Measurements from ENCODE around the gene TOP1.
A peak's percentile ranks its signal among the peaks of the same experiment; 100 is the strongest.
"Not testable (repeated sequence)": the region's sequence is repeated elsewhere in the genome, so short reads cannot be mapped to it uniquely, and the experiment has no call there.

Gene TOP1

GRCh38 chr20:41028359-41029149 lies at the start of gene TOP1:
TOP1 (plus strand) TSS chr20:41028822; CDS start chr20:41029068, 246 bp downstream.
- peak; percentile 100 for DNase-seq

DNA sequence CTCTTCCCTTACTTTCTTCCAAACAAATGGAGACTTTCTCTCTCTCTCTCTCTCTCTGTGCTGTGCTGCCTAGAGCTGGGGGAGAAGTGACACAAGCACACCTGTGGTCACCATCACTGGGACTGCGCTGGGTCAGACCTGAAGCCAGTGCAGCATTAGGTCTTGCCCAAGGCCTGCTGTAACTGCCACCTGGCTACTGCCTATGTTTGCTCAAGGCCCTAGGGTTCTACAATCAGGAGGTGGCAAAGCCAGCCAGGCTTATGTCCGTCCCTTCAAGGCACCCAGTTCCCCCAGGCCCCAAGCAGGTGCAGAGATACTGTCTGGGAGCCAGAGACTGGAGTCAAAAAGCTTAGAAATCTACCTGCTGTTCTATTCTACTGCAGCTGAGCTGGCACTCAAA lies 49.4 kb upstream of the TOP1 start:
- no peak for DNase-seq

GRCh38 chr20:40980106-40980827 lies 48.4 kb upstream of the TOP1 start:
- DNase-seq: no peak

- no peak for DNase-seq
These were observed 47.8 kb upstream of the TOP1 start for GRCh38 chr20:40980828-40981310.

GRCh38 chr20:40982415-40983145 lies 46.0 kb upstream of the TOP1 start:
- DNase-seq: no peak

DNA sequence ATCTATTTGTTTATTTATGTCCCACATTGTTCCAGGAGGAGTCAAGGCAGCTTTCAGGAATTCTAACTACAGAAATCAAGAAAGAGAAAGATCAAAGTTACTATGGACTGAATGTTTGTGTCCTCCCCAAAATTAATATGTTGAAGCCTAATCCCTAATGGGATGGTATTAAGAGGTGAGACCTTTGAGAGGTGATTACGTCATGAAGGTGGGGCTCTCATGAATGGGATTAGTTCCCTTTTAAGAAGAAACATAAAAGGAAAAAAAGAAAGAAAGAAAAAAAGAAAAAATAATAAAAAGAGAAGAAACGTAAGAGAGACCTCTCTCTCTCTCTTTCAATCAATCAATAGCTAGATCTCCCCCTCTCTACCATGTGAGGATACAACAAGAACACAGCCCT lies 44.7 kb upstream of the TOP1 start:
- DNase-seq: no peak

GRCh38 chr20:40984496-40984895 lies 44.1 kb upstream of the TOP1 start:
- no peak for DNase-seq

- DNase-seq: no peak
These were observed 41.8 kb upstream of the TOP1 start for GRCh38 chr20:40986774-40987173.

GRCh38 chr20:40990542-40991120 lies 38.0 kb upstream of the TOP1 start:
- peak; percentile 75 for DNase-seq

DNA sequence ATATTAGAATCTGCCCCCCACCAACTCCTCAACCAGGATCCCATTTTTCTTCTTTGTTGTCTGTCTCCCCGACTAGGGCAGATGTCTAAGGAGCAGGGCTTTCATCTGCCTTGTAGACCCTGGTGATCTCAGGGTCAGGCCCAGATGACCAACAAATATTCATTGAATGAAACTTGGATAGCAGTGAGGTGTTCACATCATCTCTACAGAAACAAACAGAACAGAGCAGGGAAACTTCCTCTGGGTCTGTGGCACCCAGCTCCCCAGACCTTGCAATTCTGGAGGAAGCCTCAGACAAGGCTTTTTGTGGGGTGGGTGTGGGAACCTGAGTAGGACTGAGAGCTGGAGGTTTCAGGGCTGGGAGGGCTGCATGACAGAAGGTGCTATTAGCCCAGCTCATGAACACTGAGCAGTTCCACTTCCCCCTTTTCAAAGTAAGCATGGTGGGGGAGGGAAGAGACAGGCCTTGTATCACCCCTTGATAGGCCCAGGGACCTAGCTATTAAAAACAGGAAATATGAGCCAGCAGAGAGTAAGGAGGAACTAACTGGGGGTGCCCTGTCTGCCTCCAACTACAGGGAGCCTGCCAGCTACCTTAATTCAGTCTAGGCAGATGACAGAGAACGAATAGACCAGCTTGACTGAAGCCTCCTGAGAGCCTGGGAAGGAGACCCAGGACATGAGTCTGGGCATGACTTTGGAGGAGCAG lies 37.3 kb upstream of the TOP1 start:
- DNase-seq: peak; percentile 18

DNA sequence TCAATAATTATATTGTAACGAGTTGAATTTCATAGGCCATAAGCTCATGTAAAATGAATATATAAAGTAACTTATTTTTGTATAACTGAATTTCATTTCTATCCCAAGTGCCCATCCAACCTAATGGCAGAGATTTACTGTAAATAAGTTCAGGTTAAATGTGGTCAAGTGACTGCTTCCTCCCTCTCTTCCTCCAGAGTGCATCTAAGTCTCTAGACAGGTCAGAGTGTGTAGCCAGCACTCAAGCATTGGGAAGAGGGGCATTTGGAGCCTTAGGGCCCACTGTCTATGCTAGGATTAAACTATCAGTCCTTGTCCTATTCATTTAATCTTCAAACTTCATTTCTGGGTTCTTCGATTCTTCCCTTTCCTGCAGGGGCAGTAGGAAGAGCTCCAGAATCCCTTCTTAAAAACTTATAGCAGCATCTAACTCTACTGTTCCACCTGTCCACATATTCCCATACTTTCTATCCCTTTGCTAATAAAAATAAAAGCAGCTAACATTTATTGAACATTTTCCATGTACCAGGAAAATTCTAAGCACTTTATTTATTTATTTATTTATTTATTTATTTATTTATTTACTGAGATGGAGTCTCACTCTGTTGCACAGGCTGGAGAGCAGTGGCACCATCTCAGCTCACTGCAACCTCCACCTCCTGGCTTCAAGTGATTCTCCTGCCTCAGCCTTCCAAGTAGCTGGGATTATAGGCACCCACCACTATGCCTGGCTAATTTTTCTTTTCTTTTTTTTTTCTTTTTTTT lies 36.1 kb upstream of the TOP1 start:
- no peak for DNase-seq

- no peak for DNase-seq
These were observed 34.7 kb upstream of the TOP1 start for GRCh38 chr20:40993794-40994540.

GRCh38 chr20:40996326-40996725 lies 32.3 kb upstream of the TOP1 start:
- no peak for DNase-seq

DNA sequence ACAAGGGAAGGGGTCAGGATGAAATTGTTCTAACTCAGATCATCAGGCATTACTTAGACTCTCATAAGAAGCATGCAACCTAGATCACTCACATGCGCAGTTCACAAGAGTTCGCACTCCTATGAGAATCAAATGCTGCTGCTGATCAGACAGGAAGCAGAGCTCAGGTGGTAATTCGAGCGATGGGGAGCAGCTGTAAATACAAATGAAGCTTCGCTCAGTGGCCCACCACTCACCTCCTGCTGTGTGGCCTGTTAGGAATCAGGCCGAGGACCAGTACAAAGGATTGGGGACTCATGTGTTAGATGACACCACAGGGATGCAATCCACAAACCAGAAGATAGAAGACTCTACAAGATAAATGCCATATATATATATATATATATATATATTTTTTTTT lies 31.5 kb upstream of the TOP1 start:
- no peak for DNase-seq

GRCh38 chr20:40999841-41000240 lies 28.8 kb upstream of the TOP1 start:
- DNase-seq: no peak

DNA sequence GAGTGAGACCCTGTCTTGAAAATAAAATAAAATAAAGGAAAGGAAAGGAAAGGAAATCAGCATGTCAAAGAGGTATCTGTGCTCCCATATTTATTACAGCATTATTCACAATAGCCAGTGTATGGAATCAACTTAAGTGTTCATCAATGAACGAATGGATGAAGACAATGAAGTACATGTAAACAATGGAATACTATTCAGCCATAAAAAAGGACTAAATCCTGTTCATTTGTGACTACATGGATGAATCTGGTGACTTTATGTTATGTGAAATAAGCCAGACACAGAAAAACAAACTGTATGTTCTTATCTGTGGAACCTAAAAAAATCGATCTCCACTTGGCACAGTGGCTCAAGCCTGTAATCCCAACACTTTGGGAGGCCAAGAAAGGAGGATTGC lies 28.0 kb upstream of the TOP1 start:
- no peak for DNase-seq

DNA sequence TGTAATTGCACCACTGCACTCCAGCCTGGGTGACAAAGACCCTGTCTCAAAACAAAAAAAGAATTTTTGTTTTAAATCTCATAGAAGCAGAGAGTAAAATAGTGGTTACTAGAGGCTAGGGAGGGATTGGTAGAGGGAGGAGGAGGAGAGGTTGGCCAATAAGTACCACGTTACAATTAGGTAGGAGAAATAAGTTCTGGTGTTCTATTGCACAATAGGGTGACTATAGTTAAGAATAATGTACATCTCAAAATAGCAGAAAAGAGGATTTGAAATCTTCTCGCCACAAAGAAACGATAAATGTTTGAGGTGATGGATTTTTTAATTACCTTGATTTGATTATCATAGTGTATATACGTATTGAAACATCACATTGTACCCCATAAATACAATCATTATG lies 27.1 kb upstream of the TOP1 start:
- no peak for DNase-seq

DNA sequence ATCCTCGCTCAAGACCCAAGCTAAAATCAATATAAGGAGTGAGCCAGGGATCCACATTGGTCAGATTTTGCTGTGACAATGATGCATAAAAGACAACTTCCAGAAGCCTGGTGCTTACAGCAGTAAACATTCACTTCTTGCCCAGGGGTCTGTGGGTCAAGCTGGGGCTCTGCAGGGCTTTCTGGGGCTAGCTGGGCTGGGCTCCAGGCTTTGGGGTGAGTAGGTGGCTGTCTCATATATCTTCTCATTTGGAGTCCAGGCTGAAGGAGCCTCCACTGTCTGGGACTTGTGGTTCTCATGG lies 25.8 kb upstream of the TOP1 start:
- DNase-seq: no peak

DNA sequence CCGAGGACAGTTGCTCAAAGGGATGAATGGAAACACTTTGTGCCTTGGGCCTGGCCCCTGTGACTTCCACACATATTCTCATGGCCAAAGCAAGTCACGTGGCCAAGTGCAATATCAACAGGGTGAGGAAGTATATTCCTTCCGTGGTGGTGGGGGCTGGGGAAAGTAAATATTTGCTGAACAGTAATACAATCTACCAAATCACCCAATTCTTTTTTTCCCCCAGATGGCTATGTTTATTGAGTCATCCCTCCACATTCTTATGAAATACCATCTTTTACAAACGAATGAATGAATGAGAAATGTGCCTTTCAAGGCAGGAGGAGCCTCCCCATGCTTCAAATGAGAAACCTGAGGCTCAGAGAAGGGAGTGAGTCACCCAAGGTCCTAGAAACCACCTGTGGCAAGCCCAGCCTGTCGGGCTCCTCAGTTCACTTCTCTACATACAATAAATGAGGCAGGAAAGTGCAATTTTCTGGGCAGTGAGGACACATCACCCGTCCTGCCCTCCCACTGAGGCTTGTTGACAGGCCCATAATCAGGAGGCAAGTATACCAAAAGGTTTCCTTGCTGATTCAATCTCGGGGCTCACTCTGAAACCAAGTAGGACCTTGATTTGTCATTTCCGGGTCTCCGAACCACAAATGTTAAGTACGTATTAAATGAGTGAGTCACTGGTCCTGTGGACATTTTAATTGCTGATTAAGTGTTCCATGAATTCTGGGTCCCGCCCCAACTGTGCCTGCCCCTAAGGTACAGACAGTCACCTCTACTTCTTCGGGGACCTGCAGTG lies 25.3 kb upstream of the TOP1 start:
- peak; percentile 86 for DNase-seq

- not testable (repeated sequence) for DNase-seq
These were observed 24.7 kb upstream of the TOP1 start for GRCh38 chr20:41003936-41004294.

All from stimulated activated CD4-positive, alpha-beta T cell treated with anti-CD3 and anti-CD28 coated beads, Interleukin-1b, Interleukin-23, amount 100 ng/mL, for 48 hours (primary cell).